ENCODE results near the gene ZHX3.
"Not testable (repeated sequence)": the region's sequence is repeated elsewhere in the genome, so short reads cannot be mapped to it uniquely, and the experiment has no call there.

The ZHX3 gene

GRCh38 chr20:41259309-41259708, 58.2 kb downstream of the ZHX3 start:
- no peak for DNase-seq (ENCODE audit: low read depth in 2 of 2, low spot score in 1 of 2)

DNA sequence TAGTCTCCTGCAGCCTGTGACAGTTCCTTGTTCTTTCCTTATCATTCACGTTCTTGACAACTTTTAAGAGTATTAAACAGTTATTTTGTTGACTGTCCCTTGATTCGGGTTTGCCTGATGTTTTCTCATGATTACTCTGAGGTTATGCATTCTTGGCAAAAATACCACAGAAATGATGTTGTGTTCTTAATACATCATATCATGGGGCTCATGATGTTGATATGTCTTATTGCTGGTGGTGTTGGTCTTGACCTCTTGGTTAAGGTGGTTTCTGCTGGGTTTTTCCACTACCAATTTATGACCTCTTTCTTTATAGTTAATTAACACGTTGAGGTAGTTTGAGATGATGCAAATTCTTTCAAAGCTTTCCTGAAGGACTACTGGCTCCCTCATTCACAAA, 59.1 kb downstream of the ZHX3 start:
- no peak for DNase-seq (ENCODE audit: low read depth in 2 of 2, low spot score in 1 of 2)

DNA sequence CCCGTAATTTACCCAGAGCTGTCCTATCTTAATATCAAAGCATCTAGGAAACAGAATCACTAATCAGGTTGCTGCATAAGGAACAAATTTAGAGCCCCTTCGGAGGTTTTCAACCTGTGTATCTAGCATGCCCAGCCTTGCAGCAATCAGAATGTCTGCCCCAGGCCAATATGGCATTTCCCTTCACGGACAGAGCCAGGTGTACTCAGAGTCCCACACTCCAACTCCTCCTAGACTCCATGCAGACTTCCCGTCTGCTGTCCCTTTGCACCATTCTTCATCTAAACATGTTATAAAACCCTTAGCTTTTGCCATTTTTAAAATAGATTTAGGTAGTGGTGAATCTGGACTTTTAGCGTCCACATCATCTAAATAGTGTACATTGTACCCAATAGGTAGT, 61.0 kb downstream of the ZHX3 start:
- no peak for DNase-seq (ENCODE audit: low read depth in 2 of 2, low spot score in 1 of 2)

- no peak for DNase-seq (ENCODE audit: low read depth in 2 of 2, low spot score in 1 of 2)
Observed at GRCh38 chr20:41255655-41256054, 61.9 kb downstream of the ZHX3 start.

- no peak for DNase-seq (ENCODE audit: low read depth in 2 of 2, low spot score in 1 of 2)
Observed at GRCh38 chr20:41249411-41250281, 67.9 kb downstream of the ZHX3 start.

- DNase-seq (ENCODE audit: low read depth in 2 of 2, low spot score in 1 of 2), result no peak
Observed at GRCh38 chr20:41248368-41249024, 69.0 kb downstream of the ZHX3 start.

DNA sequence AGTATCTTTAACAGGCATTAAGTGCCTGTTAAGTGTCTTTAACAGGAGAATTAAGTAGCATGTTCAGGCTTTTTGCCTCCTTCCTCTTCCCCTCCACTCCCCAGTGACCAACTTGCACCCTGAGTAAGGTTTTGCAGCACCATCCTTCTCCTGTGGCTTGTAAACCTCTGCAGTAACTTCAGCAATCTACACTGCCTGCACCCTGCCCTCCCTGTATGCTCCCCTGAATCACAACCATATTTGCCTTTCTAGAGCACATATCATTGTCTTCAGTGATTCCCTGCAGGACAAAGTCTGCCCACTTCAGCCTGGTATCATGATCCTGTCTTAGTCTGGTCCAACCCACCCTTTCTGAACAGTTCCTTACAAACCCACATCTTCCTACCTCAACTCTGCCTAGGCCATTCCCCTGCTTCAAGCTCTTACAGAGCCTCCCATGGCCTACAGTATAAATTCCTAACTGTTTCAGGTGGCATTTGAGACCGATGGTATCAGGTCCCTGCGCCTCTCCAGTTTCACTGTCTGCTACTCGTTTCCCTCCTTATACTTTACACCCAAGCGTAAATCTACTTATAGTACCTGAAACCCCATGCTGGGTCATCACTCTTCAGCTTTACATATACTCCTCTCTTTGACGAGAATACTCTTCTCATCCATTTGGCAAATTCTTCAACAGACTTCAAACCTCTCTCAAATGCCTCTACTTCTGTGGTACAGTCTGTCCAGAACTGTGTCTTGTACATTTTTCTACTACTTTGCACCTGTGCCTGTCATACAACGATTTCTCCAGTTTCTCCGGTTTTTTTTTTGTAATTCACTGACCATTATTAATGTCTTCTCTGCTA, 69.8 kb downstream of the ZHX3 start:
- no peak for DNase-seq (ENCODE audit: low read depth in 2 of 2, low spot score in 1 of 2)

GRCh38 chr20:41245086-41245707, 72.3 kb downstream of the ZHX3 start:
- no peak for DNase-seq (ENCODE audit: low read depth in 2 of 2, low spot score in 1 of 2)

- no peak for DNase-seq (ENCODE audit: low read depth in 2 of 2, low spot score in 1 of 2)
Observed at GRCh38 chr20:41242807-41243206, 74.7 kb downstream of the ZHX3 start.

DNA sequence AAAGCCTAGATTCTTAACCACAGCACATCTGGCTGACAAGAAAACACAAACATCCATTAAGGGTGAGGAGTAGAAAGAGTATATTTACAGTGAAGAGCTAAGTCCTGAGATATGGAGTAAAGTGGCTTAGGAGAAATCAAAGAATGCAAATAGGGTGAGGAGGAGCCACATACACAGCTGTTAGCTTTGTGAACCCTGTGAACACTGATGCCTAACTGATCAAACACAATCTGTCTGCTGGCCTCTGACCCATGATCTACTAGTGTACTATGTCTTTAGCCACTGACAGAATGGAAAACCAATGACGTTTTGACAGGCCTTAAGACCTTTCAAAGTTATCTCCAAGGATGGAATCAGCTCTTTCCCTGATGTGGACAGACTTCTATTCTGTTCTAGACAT, 75.2 kb downstream of the ZHX3 start:
- no peak for DNase-seq (ENCODE audit: low read depth in 2 of 2, low spot score in 1 of 2)

DNA sequence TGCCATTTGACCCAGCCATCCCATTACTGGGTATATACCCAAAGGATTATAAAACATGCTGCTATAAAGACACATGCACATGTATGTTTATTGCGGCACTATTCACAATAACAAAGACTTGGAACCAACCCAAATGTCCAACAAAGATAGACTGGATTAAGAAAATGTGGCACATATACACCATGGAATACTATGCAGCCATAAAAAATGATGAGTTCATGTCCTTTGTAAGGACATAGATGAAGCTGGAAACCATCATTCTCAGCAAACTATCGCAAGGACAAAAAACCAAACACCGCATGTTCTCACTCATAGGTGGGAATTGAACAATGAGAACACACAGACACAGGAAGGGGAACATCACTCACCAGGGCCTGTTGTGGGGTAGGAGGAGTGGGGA, 80.3 kb downstream of the ZHX3 start:
- DNase-seq (ENCODE audit: low read depth in 2 of 2, low spot score in 1 of 2), result not testable (repeated sequence)

GRCh38 chr20:41236818-41237217, 80.7 kb downstream of the ZHX3 start:
- not testable (repeated sequence) for DNase-seq (ENCODE audit: low read depth in 2 of 2, low spot score in 1 of 2)

- DNase-seq (ENCODE audit: low read depth in 2 of 2, low spot score in 1 of 2), result no peak
Observed at GRCh38 chr20:41234546-41234945, 83.0 kb downstream of the ZHX3 start.

DNA sequence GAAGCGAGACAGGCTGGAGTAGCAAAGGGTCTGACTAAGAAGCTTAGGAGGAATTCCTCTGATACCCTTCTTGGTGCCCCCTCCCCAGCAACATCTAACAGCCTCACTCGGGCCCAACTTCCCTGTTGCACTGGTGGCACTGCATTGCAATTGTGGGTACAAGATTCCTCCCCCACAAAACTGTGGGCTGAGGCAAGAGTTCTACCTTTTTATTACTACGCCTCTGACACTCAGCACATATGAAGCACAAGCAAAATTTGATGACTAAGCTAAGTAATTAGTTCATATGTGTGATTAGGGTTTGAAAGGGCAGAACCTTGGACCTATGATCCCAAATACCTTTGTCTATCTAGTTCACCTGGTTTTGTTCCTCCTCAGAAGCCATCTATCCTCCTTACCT, 83.5 kb downstream of the ZHX3 start:
- DNase-seq (ENCODE audit: low read depth in 2 of 2, low spot score in 1 of 2), result no peak

- DNase-seq (ENCODE audit: low read depth in 2 of 2, low spot score in 1 of 2), result no peak
Observed at GRCh38 chr20:41232973-41233926, 84.3 kb downstream of the ZHX3 start.

DNA sequence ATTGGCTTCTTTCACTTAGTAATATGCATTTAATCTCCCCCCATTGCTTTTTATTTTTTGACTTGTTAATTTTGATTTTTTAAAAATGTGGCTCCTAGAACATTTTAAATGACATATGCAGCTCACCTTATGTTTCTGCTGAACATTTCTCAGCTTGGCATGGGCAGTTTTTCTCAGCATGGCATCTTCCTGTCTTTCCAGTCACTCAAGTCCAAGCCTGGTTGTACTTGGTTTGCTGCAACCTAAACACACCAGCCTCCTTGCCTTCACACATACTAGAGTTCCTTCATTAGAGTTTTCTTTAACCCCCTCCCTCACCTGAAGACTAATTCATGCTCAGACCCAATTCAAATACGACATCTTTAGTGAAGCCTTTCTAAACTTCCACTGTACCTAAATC, 86.4 kb downstream of the ZHX3 start:
- no peak for DNase-seq (ENCODE audit: low read depth in 2 of 2, low spot score in 1 of 2)

DNA sequence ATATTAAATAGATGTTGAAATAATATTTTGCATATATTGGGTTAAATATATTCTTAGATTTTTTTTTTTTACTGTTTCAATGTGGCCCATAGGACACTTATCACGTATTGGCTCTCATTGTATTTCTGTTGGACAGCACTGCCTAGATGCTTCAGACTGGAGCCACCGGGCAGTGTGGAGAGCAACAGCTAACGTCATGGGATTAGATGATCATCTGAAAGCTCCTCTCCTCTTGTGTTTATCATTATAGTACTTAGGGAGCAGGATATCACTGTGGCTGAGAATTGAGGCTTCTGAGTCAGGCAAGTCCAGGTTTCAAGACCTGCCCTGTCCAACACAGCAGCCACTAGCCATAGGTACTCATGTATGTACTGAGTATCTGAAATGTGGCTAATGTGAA, 87.4 kb downstream of the ZHX3 start:
- DNase-seq (ENCODE audit: low read depth in 2 of 2, low spot score in 1 of 2), result no peak

GRCh38 chr20:41229259-41229658, 88.3 kb downstream of the ZHX3 start:
- no peak for DNase-seq (ENCODE audit: low read depth in 2 of 2, low spot score in 1 of 2)

GRCh38 chr20:41228858-41229257, 88.7 kb downstream of the ZHX3 start:
- no peak for DNase-seq (ENCODE audit: low read depth in 2 of 2, low spot score in 1 of 2)

DNA sequence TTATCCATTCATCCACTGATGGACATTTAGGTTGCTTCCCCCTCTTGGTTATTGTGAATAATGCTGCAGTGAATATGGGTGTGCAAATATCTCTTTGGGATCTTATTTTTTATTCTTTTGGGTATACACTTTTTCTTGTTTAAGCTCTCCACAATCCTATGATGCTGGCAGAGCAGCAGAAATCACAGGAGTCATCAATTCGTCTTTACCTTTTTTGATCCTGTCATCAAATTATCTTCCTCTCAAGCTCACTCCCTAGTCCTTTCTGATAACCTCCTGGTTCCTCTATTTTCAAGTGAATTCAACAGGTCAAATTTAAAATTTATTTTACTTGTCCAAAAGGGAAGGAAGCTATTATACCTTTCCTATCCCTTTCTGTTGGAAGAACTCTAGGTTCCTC, 91.1 kb downstream of the ZHX3 start:
- no peak for DNase-seq (ENCODE audit: low read depth in 2 of 2, low spot score in 1 of 2)
